HEK293 (cell line): ENCODE measurements around the gene KANTR.

Source experiments
- GLIS1 ChIP-seq: fragments of 450-650 bp; formaldehyde crosslinking; IDR thresholded peaks from 2 replicates; pipeline ENCODE4 v1.5.1; 2016; ENCODE audit warnings: missing biosample characterization, missing genetic modification characterization
- ZNF274 ChIP-seq, 2 experiments: fragments of 200-500 bp in 1 of 2; fragments of 450-650 bp in 1 of 2; sonication (Bioruptor generic) in 1 of 2; formaldehyde crosslinking in 1 of 2; IDR thresholded peaks; 2 replicates each; pipeline versions ENCODE4 v1.5.1 to v1.6.1; 2014 to 2016; ENCODE audit warnings: borderline replicate concordance in 1 of 2, inconsistent platforms in 1 of 2, low read length in 1 of 2, missing biosample characterization in 1 of 2, missing genetic modification characterization in 1 of 2
- ZNF394 ChIP-seq: fragments of 450-650 bp; formaldehyde crosslinking; IDR thresholded peaks from 2 replicates; pipeline ENCODE4 v1.5.1; 2016; ENCODE audit warnings: missing biosample characterization, missing genetic modification characterization, mild to moderate bottlenecking, moderate library complexity, borderline replicate concordance
- ZNF530 ChIP-seq: fragments of 450-650 bp; formaldehyde crosslinking; IDR thresholded peaks from 2 replicates; pipeline ENCODE4 v1.5.1; 2016; ENCODE audit warnings: low read depth, missing biosample characterization, missing genetic modification characterization
- ZNF558 ChIP-seq: fragments of 450-650 bp; formaldehyde crosslinking; IDR thresholded peaks from 2 replicates; pipeline ENCODE4 v1.5.1; 2016; ENCODE audit warnings: missing biosample characterization, missing genetic modification characterization
- TF ChIP-seq, protein P1 (sequence below): fragments of 450-650 bp; formaldehyde crosslinking; IDR thresholded peaks from 2 replicates; pipeline ENCODE4 v1.5.1; 2016; ENCODE audit warnings: missing biosample characterization, missing genetic modification characterization

GRCh38 chrX:53115550-53115874, 21.6 kb downstream of the KANTR start:
- TF ChIP-seq, protein P1, sequence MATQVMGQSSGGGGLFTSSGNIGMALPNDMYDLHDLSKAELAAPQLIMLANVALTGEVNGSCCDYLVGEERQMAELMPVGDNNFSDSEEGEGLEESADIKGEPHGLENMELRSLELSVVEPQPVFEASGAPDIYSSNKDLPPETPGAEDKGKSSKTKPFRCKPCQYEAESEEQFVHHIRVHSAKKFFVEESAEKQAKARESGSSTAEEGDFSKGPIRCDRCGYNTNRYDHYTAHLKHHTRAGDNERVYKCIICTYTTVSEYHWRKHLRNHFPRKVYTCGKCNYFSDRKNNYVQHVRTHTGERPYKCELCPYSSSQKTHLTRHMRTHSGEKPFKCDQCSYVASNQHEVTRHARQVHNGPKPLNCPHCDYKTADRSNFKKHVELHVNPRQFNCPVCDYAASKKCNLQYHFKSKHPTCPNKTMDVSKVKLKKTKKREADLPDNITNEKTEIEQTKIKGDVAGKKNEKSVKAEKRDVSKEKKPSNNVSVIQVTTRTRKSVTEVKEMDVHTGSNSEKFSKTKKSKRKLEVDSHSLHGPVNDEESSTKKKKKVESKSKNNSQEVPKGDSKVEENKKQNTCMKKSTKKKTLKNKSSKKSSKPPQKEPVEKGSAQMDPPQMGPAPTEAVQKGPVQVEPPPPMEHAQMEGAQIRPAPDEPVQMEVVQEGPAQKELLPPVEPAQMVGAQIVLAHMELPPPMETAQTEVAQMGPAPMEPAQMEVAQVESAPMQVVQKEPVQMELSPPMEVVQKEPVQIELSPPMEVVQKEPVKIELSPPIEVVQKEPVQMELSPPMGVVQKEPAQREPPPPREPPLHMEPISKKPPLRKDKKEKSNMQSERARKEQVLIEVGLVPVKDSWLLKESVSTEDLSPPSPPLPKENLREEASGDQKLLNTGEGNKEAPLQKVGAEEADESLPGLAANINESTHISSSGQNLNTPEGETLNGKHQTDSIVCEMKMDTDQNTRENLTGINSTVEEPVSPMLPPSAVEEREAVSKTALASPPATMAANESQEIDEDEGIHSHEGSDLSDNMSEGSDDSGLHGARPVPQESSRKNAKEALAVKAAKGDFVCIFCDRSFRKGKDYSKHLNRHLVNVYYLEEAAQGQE (tag by site-specific recombination), result no peak
- no peak for TF ChIP-seq ZNF394
- TF ChIP-seq GLIS1 (tag by site-specific recombination), result no peak
- no peak for TF ChIP-seq ZNF558 (tag by site-specific recombination)
- TF ChIP-seq ZNF530 (tag by site-specific recombination), result no peak
- no peak for TF ChIP-seq ZNF274 (IDR thresholded peaks at IDR 0.05; ENCODE audit: low read length)
- no peak for TF ChIP-seq ZNF274 (tag by site-specific recombination; IDR thresholded peaks at IDR 0.05; ENCODE audit: borderline replicate concordance)
